HG02981 (cell line): Measurements from ENCODE around the gene DIP2B.
"Not testable (repeated sequence)": the region's sequence is repeated elsewhere in the genome, so short reads cannot be mapped to it uniquely, and the experiment has no call there.

Experiments
- ATAC-seq: cut with Tn5 transposase; IDR thresholded peaks from one replicate; pipeline ENCODE4 v1.9.1; 2021; ENCODE audit warnings: mild to moderate bottlenecking, moderate library complexity; ENCODE audit not compliant: unreplicated experiment

The DIP2B gene

DNA sequence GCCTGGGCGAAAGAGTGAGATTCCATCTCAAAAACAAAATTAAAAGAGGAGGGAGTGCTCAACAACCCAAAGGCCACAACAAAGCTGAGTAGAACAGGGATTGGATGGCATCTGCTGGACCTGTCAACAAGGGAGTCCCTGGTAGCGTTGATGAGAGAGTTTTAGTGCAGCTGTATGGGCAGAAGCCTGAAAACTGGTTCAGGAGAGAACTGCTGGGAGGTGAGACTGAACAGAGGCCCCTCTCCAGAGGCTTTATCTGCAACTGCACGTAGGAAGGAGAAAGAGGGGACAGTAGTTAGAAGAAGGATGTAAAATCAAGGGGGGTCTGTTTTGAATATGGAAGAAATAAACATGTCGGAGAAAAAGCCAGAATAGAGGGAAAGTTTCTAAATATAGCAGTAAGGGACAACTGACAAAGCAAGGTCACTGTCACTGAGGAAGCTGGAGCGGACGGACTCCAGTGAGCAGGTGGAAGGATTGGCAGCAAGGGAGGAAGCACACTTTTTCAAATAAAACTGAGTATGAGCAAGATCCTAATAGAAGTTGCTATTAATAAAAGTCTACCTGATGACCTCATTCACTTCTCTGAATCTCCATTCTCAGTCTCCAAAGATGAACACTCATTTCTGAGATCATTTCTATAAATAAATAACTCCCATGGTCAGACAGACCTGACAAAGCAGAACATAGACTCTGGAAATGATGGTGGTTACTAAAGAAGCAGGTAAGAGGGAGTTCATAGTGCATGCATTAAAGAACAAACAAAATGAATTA, 247.3 kb downstream of the DIP2B start:
- no peak for ATAC-seq

DNA sequence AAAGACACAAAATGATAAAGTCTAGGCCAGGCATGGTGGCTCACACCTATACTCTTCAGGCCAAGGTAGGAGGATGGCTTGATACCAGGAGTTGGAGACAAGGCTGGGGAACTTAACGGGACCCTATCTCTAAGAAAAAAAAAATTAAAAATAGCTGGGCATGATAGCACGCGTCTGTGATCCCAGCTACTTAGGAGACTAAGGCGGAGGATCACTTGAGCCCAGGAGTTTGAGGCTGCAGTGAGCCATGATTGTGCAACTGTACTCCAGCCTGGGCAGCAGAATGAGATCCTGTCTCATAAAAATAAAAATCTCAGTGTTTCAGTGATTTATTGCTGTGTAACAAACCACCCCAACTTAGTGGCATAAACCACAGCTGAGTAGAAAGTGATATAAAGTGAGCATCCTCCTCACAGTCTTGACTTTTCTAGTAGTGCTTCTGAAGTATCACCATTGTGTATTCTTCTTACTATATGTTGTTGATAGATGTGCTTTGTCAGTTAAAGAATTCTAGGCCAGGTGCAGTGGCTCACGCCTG, 248.5 kb downstream of the DIP2B start:
- ATAC-seq: no peak

DNA sequence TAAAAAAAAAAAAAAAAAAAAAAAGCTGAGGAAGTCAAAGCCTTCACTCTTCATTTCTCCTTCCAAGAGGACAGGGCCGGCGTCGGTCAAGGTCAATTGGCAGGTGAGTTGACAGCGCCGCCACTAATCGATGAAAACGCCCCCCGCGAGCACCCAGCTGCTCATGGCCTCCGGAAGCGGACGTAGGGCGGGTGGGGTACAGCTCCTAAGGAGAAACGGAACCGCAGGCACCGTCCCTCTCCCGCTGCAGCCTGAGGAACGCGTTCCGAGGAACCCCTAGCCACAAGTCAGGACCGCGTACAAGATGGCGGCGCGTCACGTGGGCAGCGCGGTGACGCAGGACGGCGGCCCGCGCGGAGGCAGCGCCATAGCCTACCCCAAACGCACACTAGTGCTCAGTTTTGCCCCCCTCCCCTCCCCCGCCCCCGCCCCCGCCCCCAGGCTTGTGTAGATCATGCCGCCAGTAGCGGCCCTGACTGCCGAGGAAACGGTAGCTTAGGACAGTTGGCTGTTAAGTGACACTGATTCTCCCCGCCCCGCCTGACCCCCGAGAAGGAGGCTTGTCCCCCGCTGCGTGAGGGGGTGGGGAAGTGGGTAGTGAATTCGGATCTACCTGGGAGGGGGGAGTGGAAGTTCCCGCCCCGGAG, 259.0 kb downstream of the DIP2B start, which contains the start of gene ATF1:
Gene ATF1, plus strand, starts transcription at position 463 of the 647 bp plus-strand sequence. CDS start 16,045 bp downstream, outside the sequence.
- ATAC-seq: peak; percentile 74

DNA sequence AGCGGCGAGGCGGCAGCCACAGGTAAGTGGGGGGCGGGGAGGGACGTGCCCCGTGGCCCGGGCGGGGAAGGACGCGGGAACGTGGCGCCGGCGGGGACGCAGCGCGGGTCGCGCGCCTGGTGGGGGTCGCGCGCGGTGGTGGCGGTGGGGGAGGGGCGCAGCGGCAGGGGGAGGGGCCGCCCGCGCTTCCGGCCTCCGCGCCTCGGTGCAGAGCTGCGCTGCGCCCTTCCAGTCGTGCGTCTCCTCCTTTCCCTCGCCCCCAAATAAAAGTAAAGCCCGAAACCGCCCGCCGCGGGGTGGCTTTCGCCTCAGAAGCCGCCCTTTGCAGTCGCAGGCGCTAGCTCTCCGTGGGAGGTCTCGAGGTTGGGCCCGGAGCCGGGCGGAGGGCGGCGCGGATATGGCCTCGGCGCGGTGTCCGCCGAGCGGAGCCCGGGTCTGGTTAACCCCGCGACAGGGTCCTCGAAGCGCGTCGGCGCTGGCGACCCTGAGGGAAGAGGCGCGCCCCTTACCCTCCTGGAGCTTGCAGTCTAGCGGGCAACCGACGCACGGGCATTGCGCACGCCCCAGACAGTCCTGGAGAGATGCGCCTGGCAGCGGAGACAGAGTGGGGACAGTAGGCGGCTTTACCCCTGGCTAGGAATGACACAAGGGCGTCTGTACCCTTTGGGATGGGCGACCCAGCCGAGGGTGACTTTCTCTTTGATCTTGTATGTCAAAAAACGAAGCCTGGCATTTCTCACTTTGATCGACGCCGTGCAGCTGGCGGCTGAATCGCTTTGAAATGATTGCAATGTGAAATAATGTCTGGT, 259.7 kb downstream of the DIP2B start:
- peak; percentile 27 for ATAC-seq

DNA sequence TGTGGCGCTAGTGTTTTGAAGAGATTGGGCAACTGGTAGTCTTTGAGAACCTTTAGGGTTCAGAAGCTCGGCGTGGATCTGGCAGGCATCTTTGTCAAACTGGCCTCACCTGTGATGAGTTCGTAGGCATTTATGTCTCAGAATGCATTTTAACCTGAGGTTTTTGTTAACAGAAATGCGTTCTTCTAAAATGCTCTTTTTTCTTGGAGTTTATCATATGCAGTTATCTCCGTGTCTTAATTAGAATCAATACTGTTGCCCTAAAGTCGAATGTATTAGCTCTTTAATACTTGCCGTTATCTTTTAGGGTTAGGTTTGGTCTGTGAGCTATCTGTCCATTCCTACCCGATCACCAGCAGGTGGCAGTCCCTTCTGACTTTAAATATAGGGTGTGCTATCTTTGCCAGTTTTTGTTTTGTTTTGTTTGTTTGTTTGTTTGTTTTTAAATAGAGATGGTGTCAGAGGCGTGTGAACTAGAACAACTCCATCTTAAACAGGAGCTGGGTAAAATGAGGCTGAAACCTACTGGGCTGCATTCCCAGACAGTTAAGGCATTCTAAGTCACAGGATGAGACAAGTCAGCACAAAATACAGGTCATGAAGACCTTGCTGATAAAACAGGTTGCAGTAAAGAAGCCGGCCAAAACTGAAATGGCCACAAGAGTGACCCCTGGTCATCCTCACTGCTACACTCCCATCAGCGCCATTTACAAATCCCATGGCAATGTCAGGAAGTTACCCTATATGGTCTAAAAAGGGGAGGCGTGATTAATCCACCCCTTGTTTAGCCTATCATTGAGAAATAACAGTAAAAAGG, 260.5 kb downstream of the DIP2B start:
- ATAC-seq: peak; percentile 5

DNA sequence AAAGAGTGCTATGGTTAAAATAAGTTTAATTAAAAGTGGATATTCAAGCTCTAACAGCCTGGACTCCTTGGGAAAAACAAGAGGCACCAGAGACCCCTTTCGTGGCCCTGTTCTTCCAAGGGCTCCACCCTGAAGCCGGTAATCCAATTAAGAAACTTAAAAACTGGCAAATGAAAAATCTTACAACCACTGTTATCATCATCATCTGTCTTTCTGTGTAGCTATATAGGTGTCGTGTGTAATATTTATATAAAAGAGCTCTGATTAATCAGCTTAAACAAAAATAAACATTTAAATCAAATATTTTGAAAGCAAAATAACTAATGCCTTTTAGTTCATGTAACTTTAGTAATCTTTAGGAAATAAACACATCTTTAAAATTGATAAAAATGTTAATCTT, 263.6 kb downstream of the DIP2B start:
- ATAC-seq: no peak

DNA sequence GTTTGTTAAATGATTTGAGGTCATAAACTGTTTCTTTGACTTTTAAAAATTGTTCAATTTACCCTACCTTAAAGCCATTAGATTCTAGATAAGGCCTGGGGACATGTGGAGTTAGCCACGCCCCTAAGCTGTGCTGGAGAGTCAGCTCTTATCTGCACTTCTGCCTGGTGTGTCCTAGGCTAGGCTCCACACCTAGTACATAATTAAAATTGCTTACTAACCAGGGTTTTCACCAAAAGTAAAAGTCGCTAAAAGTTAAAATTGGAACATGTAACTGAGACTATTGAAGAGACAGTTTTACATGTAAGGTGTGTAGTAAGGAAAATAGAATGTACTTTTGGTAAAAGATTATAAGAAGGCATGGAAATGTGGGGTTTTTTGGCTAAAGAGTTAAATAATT, 264.0 kb downstream of the DIP2B start:
- ATAC-seq: not testable (repeated sequence)

DNA sequence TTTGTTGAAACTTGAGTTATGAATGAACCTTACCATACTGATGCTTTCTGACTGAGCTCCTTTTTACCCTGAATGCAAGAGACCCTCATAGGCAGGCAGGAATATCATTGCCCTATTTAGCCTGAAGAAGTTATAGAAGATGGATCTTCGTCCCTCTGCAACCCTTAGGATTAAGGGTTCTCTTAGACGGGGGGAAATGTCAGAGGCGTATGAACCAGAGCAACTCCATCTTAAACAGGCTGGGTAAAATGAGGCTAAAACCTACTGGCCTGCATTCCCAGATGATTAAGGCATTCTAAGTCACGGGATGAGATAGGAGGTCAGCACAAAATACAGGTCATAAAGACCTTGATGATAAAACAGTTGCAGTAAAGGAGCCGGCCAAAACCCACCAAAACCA, 266.6 kb downstream of the DIP2B start:
- no peak for ATAC-seq

DNA sequence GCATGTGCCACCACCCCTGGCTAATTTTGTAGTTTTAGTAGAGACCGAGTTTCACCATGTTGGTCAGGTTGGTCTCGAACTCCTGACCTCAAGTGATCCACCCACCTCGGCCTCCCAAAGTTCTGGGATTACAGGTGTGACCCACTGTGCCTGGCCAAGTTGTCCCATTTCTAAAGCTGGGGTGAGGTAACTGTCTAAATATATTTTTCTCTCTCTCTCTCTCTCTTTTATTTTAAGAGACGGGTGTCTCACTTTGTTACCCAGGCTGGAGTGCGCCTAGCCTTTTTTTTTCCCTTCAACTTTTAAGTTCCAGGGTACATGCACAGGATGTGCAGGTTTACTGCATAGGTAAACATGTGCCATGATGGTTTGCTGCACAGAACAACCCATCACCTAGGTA, 267.7 kb downstream of the DIP2B start:
- ATAC-seq: no peak

DNA sequence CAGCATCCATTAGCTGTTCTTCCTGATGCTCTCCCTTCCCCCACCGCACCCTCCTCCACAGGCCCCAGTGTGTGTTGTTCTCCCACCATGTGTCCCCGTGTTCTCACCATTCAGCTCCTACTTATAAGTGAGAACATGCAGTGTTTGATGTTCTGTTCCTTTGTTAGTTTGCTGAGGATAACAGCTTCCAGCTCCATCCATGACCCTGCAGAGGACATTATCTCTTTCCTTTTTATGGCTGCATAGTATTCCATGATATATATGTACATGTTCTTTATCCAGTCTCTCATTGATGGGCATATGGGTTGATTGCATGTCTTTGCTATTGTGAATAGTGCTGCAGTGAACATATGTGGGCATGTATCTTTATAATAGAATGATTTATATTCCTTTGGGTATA, 268.1 kb downstream of the DIP2B start:
- no peak for ATAC-seq

DNA sequence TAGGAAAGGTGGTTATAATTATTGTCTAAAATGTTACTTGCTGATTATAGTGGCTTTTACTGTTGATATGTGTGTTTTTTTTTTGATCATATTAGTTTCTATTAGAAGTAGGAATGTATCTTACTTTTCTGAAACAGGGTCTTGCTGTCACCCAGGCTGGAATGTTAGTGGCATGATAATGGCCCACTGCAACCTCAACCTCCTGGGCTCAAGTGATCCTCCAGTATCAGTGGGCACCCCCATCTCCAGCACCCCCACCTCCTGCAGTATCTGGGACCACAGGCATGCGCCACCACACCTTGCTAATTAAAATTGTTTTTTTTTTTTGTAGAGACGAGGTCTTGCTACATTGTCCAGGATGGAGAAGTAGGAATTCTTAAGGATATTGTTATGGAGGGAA, 270.5 kb downstream of the DIP2B start:
- no peak for ATAC-seq

DNA sequence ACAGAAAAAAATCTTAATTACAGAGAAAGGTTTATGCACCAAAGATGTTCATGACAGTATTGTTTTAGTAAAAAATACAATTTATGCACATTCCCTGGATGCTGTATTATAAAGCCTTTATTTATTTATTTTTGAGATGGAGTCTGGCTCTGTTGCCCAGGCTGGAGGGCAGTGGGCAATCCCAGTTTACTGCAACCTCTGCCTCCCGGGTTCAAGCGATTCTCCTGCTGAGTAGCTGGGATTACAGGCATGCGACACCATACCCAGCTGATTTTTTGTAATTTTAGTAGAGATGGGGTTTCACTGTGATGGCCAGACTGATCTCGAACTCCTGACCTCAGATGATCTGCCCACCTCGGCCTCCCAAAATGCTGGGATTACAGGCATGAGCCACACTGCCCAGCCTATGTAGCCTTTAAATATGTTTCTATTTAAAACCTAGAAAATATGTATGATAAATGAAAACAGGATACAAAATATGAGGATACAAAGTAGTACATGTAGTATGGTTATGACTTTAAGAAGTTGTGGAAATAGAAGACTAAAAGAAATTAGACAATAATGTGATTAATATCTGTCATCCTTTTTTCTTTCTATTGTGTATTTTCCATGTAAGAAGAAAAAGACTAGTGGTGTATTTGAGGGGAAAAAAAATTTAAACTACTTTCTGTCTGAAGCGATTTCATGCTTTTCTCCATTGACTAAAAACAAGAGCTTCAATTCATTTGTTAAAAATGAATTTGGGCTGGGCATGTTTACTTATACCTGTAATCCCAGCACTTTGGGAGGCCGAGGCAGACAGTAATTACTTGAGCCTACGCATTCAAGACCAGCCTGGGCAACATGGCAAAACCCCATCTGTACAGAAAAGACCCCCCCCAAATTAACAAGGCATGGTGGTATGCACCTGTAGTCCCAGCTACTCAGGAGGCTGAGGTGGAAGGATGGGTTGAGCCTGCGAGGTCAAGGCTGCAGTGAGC, 272.3 kb downstream of the DIP2B start:
- no peak for ATAC-seq

DNA sequence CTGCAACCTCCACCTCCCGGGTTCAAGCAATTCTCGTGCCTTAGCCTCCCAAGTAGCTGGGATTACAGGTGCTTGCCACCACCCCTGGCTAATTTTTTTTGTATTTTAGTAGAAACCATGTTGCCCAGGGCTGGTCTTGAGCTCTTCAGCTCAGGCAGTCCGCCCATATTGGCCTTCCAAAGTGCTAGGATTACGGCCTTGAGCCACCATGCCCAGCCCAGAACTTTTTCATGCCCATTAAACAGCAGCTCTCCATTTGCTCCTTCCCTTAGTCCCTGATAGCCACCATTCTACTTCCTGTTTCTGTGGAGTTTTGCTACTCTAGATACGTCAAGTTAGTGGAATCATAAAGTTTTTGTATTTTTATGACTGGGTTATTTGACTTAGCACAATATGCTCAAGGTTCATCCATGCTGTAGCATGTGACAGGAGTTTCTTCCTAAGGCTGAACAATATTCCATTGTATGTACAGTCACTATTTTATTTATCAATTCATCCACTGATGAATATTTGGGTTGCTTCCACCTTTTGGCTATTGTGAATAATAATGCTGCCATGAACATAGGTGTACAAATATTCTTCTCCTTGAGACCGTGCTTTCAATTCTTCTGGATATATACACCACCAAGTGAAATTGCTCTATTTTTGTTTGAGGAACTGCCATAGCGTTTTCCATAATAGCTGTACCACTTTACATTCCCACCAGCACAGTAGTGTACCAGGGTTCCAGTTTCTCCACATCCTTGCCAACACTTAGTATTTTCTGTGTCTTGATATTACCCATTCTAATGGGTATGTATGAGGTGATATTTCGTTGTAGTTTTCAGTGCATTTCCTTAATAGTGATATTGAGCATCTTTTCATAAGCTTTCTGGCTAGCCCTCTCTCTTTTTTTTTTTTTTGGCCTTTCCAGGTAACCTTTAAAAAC, 274.1 kb downstream of the DIP2B start:
- ATAC-seq: no peak

DNA sequence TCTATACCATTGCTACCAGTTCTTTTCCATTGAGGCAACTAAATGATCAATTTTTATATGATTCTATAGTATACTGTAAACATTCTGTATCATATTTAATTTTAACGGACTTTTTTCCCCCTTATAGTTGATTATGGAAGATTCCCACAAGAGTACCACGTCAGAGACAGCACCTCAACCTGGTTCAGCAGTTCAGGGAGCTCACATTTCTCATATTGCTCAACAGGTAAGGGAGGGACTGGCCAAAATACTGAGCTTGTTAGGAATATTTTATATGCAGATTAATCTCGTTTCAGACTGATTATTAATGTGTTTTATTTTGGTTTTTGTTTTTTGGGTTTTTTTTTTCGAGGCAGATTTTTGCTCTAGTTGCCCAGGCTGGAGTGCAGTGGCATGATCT, 275.2 kb downstream of the DIP2B start:
- ATAC-seq: no peak

DNA sequence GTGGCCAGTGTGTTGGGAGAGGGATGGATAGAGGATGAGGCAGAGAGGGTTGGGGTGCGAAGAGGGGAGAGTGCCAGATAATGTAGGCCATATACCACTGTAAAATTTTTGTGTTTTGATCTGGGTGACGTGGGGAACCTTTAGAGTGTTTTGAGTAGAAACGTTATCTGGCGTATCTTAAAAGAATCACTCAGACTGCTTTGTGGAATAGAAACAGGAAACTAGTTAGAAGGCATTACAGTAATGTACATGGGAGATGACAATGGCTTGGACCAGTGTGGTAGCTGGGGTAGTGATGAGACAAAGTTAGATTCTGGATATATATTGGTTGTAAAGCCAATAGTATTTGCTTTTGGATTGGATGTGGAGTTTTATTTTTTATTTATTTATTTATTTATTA, 279.7 kb downstream of the DIP2B start:
- no peak for ATAC-seq

DNA sequence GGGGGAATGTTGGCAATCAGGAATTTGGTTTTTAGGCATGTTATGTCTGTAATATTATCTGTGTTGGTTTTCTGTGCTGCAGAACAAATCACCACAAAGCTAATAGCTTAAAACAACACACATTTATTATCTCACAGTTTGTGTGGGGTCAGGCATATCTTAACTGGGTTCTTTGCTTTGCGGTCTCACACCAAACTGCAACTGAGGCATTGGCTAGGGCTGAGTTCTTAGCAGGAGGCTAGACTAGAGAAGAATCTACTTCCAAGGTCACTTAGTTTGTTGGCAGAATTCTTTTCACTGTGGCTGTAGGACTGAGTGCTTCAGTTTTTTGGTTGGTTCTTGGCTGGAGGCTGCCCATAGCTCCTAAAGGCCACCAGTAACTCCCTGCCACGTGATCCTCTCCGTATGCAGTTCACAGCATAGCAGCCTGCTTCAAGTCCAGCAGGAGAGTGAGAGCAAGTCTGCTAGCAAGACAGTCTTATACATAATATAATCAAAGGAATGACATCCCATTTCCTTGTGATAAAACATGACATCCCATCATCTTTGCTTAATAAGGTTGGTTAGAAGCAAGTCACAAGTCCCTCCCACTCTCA, 280.7 kb downstream of the DIP2B start:
- no peak for ATAC-seq

DNA sequence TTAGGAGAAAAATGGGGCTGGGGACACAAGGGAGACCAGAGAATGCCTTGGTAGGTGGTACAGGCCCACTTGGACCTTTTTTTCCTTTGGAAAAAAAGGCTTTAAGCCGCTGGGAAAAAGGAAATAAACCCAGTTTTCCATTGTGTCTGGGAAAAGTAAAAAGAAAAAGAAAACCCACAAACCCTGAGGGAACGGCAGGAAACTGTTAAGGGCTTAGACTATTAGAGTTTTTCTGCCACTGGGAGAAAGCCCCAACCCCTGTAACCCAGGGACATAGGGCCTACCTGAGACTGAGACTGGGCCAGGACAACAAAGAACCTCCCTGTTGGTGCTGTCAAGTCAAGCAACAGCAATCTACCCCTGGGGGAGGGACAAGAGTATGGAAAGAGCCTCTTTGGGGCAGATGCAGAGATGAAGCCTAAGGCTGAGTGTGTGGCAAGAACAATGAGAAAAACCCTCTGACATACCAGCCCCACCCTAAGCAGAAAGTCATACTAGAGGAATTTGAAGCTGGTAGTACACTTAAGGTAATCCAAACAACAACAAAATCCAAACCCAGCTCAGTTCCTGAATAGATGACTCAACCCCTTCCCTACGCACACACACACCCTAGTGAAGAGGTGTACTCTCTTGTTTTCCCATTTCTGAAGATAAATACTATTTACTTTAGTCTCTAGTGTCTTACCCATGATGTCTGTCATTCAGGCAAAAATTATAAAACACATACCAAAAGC, 281.9 kb downstream of the DIP2B start:
- no peak for ATAC-seq
